ENCODE measurements around the gene SWAP70.

Gene SWAP70

DNA sequence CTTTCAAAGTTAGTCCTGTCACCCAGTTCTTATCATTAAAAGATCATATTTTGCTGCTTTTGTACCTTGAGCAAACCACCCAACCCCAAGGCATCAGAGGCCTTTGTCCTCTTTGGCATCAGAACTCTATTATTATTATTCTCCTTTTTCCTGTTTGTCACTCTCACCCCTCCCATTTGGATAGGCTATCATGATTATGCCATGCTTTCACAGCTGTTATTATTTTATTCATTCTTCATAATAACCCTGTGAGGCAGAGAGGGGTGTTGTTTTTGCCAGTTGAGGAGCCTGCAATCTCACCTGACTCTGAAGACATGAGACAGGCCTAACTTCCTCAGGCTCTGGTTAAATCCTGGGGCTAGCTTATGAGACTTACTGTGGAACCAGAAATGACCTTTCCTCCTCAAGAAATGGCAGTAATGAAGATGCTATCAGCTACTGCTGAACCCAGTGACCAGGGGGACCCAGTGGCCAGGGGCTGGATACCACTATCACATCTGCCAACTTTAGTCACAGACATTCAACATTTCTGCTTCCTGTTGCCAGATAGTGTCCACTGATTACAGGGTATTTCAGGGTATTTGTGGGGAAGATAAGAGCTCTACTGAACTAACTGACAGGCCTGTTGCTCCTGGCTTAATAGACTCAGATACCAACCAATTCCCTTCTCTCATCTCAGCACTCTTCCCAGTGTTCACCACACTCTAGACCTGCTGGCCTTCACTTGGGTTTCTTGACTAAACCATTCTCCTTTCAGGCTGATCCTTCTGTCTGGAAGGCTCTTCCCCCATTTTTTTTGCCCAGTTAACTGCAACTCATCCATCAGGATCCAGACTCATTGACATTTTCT, 11.8 kb upstream of the SWAP70 start:
- no peak for DNase-seq (ENCODE audit: low read depth)

DNA sequence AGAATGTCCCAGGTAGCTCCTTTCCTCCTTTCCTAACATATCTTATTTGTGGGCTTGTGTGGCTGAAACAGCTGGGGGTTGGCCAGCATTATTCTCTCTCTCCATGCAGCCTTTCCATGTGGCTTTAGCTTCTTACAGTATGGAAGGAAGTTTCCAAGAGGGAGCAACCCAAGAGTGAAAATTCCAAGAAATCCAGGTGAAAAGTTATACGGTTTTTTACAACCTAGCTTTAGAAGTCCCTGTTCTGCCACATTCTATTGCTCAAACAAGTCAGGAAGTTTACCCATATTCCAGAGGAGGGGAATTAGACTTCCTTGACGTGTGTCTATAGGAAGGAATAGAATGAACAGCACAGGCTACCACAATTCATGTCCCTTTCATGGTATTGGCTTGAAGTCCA, 10.0 kb upstream of the SWAP70 start:
- DNase-seq (ENCODE audit: low read depth), result no peak

DNA sequence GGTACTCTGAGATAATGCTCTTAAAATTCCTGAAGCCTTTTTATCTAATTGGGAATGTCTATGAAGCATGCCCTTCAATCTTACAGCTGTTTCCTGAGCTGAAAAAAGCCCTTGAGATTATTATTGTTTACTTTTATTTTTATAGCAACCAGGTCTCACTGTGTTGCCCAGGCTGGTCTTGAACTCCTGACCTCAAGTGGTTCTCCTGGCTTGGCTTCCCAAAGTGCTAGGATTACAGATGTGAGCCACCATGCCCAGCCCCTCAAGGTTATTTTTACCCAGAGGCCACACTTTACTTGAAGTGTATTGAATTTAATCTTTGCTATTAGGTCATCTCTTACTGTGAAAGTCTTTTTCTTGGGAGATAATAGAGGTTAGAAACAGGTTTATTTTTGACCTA, 7.0 kb upstream of the SWAP70 start:
- no peak for DNase-seq (ENCODE audit: low read depth)

DNA sequence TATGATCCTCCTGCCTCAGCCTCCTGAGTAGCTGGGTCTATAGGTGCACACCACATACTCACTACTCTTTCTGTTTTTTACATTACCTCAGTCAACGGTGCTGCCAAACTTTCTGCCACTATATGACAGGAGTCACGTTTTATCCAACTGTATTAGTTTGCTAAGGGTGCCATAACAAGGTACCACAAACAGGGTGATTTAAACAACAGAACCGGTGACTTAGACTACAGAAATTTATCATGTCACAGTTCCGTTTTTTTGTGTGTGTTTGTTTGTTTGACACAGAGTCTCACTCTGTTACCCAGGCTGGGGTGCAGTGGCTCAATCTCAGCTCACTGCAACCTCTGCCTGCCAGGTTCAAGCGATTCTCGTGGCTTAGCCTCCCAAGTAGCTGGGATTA, 6.3 kb upstream of the SWAP70 start:
- DNase-seq (ENCODE audit: low read depth), result no peak

DNA sequence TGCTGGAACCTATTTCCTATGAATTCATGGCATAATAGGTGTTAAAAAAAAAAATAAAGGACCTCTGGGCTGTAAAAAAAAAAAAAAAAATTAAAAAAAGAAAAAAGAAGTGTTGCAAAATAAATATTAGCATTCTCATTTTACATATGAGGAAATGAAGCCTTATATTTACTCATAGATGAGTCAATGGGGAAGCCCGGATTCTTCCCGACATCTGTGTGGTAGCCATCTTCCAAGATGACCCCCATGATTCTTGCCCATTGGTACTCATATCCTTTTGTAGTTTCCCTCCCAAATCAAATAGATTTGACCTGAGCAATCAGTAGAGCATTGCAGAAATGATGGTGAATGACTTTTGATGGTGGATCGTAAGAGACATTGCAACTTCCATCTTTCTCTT, 3.0 kb upstream of the SWAP70 start:
- DNase-seq (ENCODE audit: low read depth), result no peak

DNA sequence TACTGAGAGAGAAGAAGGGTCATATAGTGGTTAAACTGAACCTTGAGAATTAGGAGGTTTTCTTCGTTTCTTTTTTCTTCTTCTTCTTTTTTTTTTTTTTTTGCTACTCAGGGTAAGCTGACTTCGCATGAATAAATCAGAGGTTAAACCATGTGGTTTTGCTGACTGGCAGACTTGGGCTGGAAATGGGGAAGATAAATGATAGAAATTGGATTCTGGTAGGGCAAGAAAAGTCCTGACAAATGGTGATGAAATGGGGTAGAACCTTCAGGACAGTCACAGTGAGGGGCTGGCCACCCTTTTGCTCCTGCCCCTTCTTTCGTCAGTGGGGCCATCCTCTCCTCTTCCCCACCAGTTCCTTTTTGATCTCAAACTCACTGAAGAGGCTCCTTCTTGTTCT, 1.6 kb upstream of the SWAP70 start:
- DNase-seq (ENCODE audit: low read depth), result no peak

DNA sequence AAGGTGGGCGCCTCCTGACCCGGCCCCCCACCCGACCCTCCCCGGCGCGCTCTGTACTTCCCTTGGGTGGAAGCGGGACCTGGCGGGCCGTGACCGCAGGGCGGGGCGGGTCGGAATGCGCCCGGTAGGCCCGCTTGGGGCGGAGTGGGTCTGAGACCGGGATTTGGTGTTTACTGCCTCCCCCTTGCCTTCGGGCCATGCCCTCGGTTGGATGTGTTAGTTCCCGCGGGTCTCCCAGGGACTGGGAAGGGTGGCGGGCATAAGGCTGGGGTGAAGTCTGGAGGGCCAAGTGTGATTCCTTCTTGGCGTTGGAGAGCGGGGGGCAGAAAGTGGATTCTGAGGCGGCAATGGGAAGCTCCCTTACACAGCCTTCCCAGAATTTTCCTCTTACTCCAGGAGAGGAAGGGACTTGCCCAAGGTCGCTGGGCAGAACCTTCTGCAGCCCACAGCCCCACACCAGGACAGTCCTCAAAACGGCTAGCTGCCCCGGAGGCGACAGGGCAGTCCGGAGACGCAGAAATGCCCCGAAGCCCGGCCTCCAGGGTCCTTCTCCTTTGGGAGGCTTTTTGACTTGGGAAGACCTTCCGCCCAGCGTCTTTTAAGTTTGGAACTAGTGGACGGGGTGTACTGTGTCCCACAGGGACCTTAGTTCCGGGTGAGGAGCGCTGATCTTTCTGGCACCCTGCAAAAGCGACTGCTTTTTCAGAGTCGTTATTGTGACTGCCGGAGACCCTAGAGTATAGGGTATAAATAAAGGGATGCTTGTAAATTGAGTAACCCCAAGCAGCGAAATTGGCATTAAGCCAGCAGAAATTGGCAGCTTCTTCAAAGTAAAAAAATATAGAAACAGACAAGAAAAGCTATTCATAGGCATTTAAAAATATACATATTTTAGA, 647 bp downstream of the SWAP70 start:
- DNase-seq (ENCODE audit: low read depth), result no peak

DNA sequence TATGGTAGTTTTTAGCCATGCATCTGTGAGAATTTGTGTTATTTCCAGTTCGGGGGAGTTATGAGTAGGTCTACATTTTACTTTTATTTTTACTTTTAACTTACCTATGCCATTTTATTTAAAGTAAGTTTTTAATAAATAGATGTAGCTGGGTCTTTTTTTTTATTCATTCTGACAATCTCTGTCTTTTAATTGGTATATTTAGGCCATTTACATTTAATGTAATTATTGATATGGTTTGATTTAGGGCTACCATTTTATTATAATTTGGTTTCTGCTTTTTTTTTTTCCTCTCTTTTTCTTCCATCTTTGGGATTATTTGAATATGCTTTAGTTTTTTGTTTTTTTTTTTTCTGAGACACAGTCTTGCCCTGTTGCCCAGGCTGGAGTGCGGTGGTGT, 1.9 kb downstream of the SWAP70 start:
- DNase-seq (ENCODE audit: low read depth), result no peak

DNA sequence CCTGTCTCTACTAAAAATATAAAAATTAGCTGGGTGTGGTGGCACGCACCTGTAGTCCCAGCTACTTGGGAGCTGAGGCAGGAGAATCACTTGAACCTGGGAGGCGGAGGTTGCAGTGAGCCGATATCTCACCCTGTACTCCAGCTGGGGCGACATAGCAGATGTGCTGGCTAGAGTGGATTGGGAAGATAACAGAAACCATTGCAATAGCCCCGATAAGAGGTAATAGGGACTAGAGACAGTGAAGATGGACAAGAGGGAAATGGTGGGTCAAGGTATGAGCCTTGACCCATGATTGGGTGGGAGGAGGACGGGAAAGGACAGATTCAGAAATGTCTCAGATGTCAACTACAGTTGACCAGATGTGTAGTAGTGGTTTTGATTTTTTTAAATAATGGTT, 6.1 kb downstream of the SWAP70 start:
- DNase-seq (ENCODE audit: low read depth), result no peak

DNA sequence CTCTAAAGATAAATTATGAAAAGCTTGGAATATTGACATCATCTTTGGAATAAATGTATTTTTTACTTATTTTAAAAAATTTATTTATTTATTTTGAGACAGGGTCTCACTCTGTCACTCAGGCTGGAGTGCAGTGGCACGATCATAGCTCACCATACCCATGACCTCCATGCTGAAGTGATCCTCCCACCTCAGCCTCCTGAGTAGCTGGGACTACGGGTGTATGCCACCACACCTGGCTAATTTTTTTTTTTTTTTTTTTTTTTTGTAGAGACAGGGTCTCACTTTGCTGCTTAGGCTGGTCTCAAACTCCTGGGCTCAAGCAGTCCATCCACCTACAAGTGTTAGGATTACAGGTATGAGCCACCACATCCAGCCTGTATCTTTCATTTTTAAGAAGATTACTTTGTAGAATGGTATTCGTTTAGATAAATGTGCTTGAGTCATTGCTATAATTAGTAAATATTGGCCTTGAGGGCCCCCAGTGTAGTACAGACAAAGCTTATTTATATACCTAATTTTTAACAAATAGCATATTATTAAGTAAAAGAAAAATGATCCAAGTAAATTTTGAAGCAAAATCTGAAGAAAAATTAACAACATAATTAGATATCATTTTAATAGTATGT, 8.5 kb downstream of the SWAP70 start:
- DNase-seq (ENCODE audit: low read depth), result no peak

DNA sequence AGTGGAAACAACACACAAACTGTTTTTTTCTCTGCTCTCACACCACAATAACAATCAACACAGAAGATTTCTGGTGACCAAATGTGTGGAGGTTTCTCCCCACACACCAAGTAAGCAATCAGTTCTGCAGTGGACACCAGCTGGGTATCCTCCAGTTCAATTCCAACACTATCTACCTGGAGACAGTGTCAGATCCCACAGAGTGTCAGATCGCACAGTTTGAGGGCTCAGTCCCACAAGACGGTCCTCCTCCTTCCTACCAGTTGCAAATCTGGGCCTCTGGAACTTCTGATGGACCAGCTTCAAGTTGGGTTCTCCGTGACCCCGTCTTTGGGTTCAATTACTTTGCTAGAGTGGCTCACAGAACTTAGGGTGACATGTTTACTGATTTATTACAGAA, 9.0 kb downstream of the SWAP70 start:
- DNase-seq (ENCODE audit: low read depth), result no peak

DNA sequence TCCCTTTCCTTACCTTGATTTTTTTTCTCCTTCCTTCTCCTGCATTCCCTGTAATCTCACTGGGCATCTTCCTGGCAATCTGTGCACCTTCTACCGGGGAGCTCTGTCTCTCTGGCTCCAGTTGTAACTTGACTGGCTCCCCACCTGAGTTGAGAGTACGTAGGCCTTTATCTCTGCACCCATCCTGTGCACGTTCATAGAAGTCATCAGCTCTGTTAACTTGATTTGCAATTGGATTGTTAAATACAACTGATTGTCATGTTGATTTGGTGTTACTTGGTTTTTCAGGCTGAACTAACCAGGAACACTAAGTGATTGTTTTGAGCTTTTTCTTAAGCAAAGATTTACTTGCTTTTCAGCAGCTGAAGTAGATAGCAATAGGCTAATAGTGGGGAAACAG, 11.8 kb downstream of the SWAP70 start:
- DNase-seq (ENCODE audit: low read depth), result no peak

DNA sequence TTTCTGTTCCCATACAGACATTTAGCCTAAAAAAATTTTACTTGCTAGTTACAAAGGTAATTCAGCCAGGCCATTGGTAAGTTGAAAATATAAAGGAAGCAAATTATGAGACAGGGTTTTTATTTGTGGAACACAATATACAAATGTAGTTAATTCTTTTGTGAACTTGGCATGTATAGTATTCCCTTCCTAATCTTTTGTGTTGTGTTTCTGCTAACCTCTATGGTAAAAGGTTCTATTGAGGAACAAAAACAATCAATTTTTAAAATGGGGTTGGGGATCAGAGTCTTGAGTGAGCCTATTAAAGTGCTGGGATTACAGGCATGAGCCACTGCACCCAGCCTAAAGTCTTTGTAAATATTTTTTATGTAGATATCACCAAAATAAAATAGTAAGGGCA, 14.1 kb downstream of the SWAP70 start:
- no peak for DNase-seq (ENCODE audit: low read depth)

DNA sequence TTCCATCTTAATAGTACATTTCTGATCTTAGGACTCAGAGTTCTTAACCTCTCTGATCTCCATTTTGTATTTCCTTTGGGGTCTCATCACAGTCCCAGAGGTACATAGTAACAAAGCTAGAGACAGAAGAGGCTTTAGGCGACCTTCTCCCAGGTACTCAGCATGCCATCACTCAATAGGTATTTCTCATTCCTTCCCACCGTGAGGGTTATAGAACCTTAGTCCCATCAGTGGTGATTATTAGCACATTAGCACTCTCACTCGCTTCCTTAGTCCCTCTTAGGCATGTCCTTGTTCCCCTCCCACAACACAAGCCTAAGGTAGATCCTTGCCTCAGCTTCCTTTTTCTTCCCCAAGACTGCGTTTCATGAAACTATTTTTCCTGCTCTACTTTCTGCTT, 14.7 kb downstream of the SWAP70 start:
- DNase-seq (ENCODE audit: low read depth), result no peak

DNA sequence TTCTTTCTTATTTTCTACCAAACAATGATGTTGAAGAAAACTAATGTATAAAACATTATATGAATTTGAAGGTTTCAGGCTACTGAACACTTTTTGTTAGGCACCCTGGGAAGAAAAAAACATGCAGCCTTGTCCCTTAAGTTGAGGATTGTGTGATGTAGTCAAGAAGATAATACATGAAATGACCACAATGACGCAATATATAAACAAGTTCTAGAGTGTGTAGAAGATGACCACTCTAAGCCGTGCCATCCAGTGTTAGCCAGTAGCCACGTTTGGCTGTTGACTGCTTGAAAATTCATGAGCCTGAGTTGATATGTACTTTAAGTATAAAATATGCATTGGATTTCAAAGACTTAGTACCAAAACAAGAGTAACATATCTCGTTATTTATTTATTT, 16.2 kb downstream of the SWAP70 start:
- no peak for DNase-seq (ENCODE audit: low read depth)

DNA sequence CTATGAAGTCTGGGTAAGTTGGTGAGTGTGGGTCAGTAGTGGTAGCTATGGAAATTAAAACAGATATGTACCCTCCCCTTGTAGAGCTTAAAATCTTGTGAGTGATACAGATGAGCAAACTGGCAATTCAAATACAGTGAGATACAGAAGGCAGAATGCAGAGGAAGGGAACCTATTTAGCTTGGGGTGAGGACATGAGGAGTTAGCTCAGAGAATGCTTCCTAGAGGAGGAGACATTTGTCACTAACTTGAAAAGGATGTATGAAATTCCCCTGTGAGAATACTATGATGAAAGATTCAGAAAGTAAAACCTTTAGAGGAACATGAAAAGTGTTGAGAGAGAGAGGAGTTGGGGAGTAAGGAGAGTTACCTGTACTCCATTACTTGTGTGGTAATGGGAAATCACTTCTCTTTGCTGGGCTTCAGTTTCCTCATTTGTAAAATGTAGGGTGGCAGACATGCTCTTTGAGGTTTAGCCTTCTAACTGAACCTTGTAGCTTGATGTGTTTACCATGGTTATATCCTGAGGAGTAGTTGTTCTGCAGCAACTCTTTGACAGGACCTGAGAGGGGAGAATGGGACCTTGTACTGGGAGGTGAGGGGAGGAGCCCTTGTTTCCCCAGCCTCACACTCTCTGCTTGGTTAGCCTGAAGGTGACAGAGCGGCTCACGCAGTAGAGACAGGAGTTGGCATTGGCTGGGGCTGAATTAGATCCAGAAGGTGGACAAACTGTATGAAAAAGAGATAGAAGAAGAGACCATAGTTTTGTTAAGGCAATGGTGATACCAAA, 17.9 kb downstream of the SWAP70 start:
- DNase-seq (ENCODE audit: low read depth), result no peak

DNA sequence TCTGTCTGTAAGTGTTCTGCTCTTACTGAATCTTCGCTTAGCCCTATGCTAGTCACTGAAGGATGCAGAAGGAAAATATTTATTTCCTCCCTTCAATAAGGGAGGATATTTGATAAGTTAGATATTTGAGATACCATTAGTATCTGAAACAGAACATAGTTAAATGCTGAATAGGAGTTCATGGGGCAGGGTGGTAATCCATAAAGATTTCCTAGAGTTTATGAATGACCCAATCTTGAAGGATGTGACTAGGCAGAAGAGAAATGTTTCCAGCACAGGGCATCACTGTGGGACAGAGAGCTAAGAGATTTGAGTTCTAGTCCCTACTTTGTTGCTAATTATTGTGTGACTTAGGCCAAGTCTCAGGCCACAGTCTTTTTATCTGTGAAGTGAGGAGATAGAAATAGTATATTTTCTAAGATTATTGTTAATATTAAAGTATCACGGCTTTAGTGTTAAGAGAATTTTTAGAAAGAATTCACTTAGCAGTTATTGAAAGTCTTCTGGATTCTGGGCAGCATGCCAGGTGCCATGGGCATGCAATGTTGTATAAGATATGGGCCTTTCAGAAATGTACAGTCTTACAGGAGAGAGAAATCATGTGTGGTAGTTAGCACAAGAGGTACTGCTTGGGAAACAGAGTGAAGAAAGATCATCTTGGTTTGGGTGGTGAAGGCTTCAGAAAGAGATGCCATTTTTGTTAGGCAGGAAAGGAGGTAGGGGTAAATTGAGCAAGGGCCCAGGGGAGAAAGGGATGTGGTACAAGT, 24.0 kb downstream of the SWAP70 start:
- DNase-seq (ENCODE audit: low read depth), result no peak

DNA sequence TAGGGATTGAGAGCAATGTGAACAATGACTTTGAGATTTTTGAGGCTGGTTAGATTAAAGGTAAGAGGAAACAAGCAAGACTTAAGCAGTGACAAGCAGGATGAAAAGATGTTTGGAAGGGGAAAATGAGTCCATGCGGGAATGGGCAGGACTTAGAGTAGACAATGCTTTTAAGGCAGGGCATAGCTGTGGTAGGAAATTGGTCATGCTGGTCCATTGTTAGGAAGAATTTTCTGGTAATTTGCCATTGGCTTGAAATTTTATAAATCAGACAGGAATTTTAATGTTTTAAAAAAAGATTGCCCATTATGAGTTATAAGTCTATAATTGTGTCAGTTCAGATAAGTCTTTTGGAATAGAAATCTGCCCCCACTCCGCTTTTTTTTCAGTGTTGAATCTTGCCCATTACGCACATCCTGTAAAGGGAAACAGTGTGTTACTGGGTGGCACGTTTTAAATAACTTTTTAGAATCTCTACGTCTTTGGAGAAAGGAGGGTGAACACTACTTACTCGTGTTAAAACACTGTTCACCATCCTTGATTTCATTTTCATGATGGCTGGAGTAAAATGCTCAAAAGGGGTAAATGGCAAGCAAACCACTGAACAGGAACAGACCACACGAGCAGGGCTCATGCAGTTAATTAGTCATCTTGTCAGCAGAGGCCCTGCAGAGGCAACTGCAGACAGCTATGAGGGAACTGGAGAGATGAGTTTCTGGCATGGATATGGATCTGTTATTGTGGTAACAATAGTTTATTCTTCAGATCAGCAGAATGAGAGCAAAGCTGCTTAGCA, 25.0 kb downstream of the SWAP70 start:
- no peak for DNase-seq (ENCODE audit: low read depth)

DNA sequence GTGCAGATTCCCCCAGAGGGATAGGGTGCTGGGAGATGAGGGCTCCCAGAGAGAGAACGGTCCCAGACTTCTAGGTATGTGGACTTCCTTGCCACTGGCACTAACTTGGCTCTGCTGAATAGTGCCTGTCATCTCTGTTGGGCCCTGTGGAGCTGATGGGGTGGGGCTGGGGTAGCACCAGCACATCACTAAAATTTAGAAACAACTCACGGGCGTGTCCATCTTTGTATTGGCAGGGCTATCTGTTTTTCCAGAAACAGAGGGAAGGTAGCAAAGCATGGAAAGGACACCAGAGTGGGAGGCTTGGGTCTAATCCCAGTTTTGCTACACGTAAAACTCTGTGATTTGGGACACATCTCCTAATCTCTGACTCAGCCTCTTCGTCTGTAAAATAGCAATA, 25.8 kb downstream of the SWAP70 start:
- DNase-seq (ENCODE audit: low read depth), result no peak

DNA sequence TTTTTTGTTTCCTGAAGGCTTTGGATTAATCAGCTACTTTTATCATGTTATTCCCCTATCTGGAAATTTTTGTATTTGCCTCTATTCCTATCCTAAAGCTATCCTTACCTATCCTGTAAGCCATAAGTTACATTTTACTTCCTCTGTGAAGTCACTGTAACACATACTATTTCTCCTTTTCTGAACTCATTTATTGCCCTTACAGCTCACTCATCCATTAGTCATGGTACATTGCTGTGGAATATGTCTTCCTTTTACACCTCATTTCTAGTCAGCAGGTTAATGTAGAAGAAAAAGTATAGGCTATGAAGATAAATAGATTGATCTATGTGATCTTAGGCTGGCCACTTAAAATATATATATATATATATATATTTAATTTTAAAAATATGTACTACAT, 28.0 kb downstream of the SWAP70 start:
- DNase-seq (ENCODE audit: low read depth), result no peak

DNA sequence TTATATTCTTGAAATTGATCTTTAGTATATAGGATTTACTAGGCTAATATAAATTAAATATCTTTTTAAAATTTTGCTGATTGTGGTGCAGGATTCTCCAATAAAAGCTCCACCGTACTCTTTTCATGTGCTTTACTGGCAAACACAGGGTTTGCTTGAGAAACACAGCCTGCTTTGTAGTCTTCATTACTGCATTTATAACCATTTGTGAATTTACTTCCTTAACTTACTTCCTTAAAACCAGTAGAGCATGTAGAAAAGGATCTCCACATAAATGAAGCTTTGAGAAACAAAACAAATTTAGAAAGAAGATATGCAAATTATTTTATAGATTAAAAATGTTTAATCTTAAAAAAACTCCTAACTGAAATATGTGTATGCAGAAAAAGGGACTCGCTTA, 28.8 kb downstream of the SWAP70 start:
- no peak for DNase-seq (ENCODE audit: low read depth)

Data from activated T-helper 1 cell treated with Interleukin-2 at 50 U/mL for 16 hours (primary cell).